Measurements from ENCODE around the gene TOX2. TPM values are rescaled to one million over a fixed set of nuclear protein-coding genes. Genes with fewer than 3 reads are reported as not detected.

Gene TOX2
- total RNA-seq, 1 experiment from 2014 or later: 1.7 TPM

GRCh38 chr20:43947316-43947710 is 32.7 kb downstream of the TOX2 start:
- no peak overlapping the region for H4K5ac ChIP-seq (ENCODE audit: insufficient read length, low read depth, low read length)
- H3K27ac ChIP-seq (ENCODE audit: insufficient read length, low read depth, low read length): no peak overlapping the region
- no peaks in the 10 kb centered on the region for H4K20me1 ChIP-seq (ENCODE audit: control insufficient read depth, insufficient read depth, insufficient read length)
- no peak overlapping the region for H2AFZ ChIP-seq (ENCODE audit: low read length)
- no CpG with 5 or more reads among the region's 6 CpGs for WGBS (ENCODE audit: extremely low coverage, insufficient read length, low lambda C conversion rate)
- peaks cover 7% of the 10 kb centered on the region; the same call in 1 of the 2 replicates for H3K4me1 ChIP-seq (ENCODE audit: insufficient read depth, low read length)
- H2BK15ac ChIP-seq (ENCODE audit: low read depth, low read length): no peak overlapping the region
- no peak overlapping the region for H3K56ac ChIP-seq (ENCODE audit: insufficient read length, low read depth, low read length)
- H2BK20ac ChIP-seq (ENCODE audit: low read depth, low read length, poor library complexity, severe bottlenecking): no peak overlapping the region
- no peak overlapping the region for H3K18ac ChIP-seq (ENCODE audit: insufficient read length, low read depth, low read length)
- H3K23ac ChIP-seq (ENCODE audit: insufficient read length, low read depth, low read length): no peak overlapping the region
- H3K4me3 Mint-ChIP-seq: no peak overlapping the region
- H2BK120ac ChIP-seq (ENCODE audit: low read depth, low read length, poor library complexity, severe bottlenecking): no peak overlapping the region
- H3K79me1 ChIP-seq (ENCODE audit: insufficient read depth, low read depth, low read length, poor library complexity, severe bottlenecking): no peaks in the 10 kb centered on the region
- H3K4ac ChIP-seq (ENCODE audit: low read depth, low read length): no peak overlapping the region
- H3K27ac Mint-ChIP-seq: peak overlapping the region in 1 of 3 experiments; percentile 20; a peak in 1 of 7 replicates
- H4K91ac ChIP-seq (ENCODE audit: insufficient read length, low read depth, low read length): no peak overlapping the region
- no peaks in the 10 kb centered on the region for H3K23me2 ChIP-seq (ENCODE audit: insufficient read length, low read depth, low read length, poor library complexity, severe bottlenecking)
- H3K27me3 Mint-ChIP-seq (ENCODE audit: low read depth): no peaks in the 10 kb centered on the region; the same call in 1 of the 2 replicates
- H3K79me2 ChIP-seq (ENCODE audit: insufficient read depth, low read length): no peaks in the 10 kb centered on the region
- peaks cover 34 to 46% of the 10 kb centered on the region in 2 experiments for H3K4me1 Mint-ChIP-seq
- no peaks in the 10 kb centered on the region; a peak in 1 of 5 replicates for H3K9me3 Mint-ChIP-seq
- no peak for DNase-seq
- H3K36me3 Mint-ChIP-seq (ENCODE audit: insufficient read depth in 1 of 3, low read depth in 3 of 3): no peaks in the 10 kb centered on the region
- no peak overlapping the region for H3K14ac ChIP-seq (ENCODE audit: insufficient read depth, low read length)
- H3K27me3 ChIP-seq (ENCODE audit: insufficient read depth, low read length): no peaks in the 10 kb centered on the region
- H2BK5ac ChIP-seq (ENCODE audit: insufficient read length, low read length): no peak overlapping the region
- TF ChIP-seq CTCF (conservative IDR thresholded peaks at IDR 0.05): no peak
- no peak overlapping the region for H3T11ph ChIP-seq (ENCODE audit: low read length)
- H2BK12ac ChIP-seq (ENCODE audit: insufficient read length, low read depth, low read length): no peak overlapping the region
- H2AK5ac ChIP-seq (ENCODE audit: insufficient read length, low read length): no peak overlapping the region
- no peak overlapping the region for H3K4me2 ChIP-seq (ENCODE audit: insufficient read depth, insufficient read length, low read length)
- no peak overlapping the region for H3K9ac ChIP-seq (ENCODE audit: extremely low read depth, insufficient read length, low read length)
- H3K9me3 ChIP-seq (ENCODE audit: control insufficient read depth, low read depth, low read length): no peaks in the 10 kb centered on the region
- no peak overlapping the region for H4K8ac ChIP-seq (replicated peaks; ENCODE audit: insufficient read length, low read depth, low read length)
